Lung (tissue), 12 donors: Measurements from ENCODE around the gene DPM3. TPM values are rescaled to one million over a fixed set of nuclear protein-coding genes. Genes with fewer than 3 reads are reported as not detected.

ENCODE experiments used
- ATAC-seq: fragments of 200-7000 bp; cut with Tn5 transposase; one replicate; pipeline ENCODE4 v1.9.1; 2020; ENCODE audit warnings: moderate number of reproducible peaks; ENCODE audit not compliant: insufficient read depth, low FRiP score
- DNase-seq, 3 donors: peaks; one replicate each; pipeline ENCODE4 v3.0.0-alpha.2; 2013 to 2017
- H3K27ac ChIP-seq, 2 donors: one replicate each; pipeline ENCODE4 v1.5.1; 2013; ENCODE audit warnings: mild to moderate bottlenecking in 2 of 2, moderate library complexity in 2 of 2, control low read depth in 1 of 2, inconsistent platforms in 1 of 2, low read depth in 1 of 2, low read length in 1 of 2
- H3K27me3 ChIP-seq, 3 donors: one replicate each; pipeline ENCODE4 v1.5.1; 2013; ENCODE audit warnings: low read length in 2 of 3; ENCODE audit not compliant: control insufficient read depth in 3 of 3, insufficient read depth in 3 of 3
- H3K36me3 ChIP-seq, 4 donors: one replicate each; pipeline ENCODE4 v1.5.1; 2013; ENCODE audit warnings: low read length in 4 of 4, mild to moderate bottlenecking in 1 of 4, moderate library complexity in 1 of 4; ENCODE audit not compliant: control insufficient read depth in 4 of 4, insufficient read depth in 4 of 4
- H3K4me1 ChIP-seq, 5 donors: one replicate each; pipeline ENCODE4 v1.5.1; 2013; ENCODE audit warnings: low read length in 5 of 5, mild to moderate bottlenecking in 2 of 5, moderate library complexity in 1 of 5; ENCODE audit not compliant: control insufficient read depth in 5 of 5, insufficient read depth in 5 of 5
- H3K4me3 ChIP-seq: one replicate; pipeline ENCODE4 v1.5.1; 2013; ENCODE audit warnings: mild to moderate bottlenecking, control low read depth, moderate library complexity
- H3K9ac ChIP-seq, 2 donors: one replicate each; pipeline ENCODE4 v1.5.1; 2013; ENCODE audit warnings: low read length in 2 of 2, control low read depth in 1 of 2; ENCODE audit not compliant: insufficient read depth in 1 of 2
- H3K9me3 ChIP-seq, 4 donors: one replicate each; pipeline ENCODE4 v1.5.1; 2013; ENCODE audit warnings: low read length in 3 of 4, mild to moderate bottlenecking in 1 of 4, moderate library complexity in 1 of 4; ENCODE audit not compliant: control insufficient read depth in 4 of 4, insufficient read depth in 3 of 4
- WGBS, 2 donors: extraction: QIAGEN DNeasy Blood & Tissue Kit; methylation state at CpG; one replicate each; pipeline ENCODE4 v1.1.7; 2013; 5-methylcytosine and 5-hydroxymethylcytosine counted together
- polyA plus RNA-seq, 2 donors: library from polyadenylated mRNA; stranded (reverse); fragments of 200-250 nt; gene quantifications; one replicate each; pipeline ENCODE4 v1.2.1, GENCODE V29; 2013
- total RNA-seq, 2 donors: library from RNA; depleted of rRNA in 1 of 2; stranded (reverse); fragments of >200 nt in 1 of 2; gene quantifications; one replicate each; pipeline ENCODE4 v1.2.1, GENCODE V29; 2014 to 2021
- TF ChIP-seq, protein P1 (sequence below): IDR thresholded peaks from 2 replicates; pipeline ENCODE4 v1.5.1; 2012; ENCODE audit warnings: mild to moderate bottlenecking; ENCODE audit errors: control extremely low read depth, extremely low read depth
- donor health status: control.
- donor health status: control.
- donor health status: Bipolar disorder and iron deficiency.
- donor health status: healthy.
- donor health status: DM: yes; HTN: yes; CAD: no.

The DPM3 gene
- total and polyA plus RNA-seq, 4 donors, result 33.7 to 491 (median 133) TPM

DNA sequence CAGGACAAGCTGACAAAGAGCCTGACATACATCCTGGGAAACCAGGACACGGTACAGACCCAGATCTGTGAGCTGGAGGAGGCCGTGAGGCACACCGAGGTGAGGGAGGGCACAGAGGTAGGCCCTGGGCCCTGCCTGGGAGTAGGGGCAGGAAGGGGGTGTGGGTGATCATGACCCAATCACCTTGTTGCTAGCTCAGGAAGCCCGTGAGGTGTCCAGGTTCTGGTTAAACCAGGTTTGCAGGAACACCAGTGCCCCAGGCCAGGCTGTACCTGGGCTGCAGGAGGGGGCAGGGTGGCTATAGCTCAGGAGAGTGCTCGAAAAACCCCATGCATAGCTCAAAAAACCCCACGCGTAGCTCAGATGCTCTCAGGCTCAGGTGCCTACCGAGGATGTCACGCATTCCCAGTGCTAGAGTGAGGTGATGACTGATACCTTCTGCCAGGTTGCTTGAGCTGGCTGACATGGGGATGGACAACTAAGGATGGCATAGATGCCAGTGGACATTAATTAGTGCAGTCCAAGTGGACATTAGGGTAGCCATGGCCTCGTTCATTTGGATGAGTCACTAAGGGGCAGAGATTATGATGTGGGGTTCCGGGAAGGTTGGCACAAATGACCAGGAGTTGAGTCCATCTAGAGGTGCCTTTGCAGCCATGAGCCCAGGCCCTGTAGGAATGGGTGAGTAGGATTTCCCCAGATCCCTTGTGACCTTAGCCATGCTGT is 37.0 kb upstream of the DPM3 start:
- Histone ChIP-seq H3K4me3 (no peak overlapping the region), H3K9ac (no peak overlapping the region), H3K9me3 (peaks cover 0 to 2% (median 0%) of the 10 kb centered on the region in 4 donors), H3K27me3 (no peaks in the 10 kb centered on the region), H3K4me1 (peaks cover 0 to 23% (median 3%) of the 10 kb centered on the region in 5 donors), H3K27ac (peak overlapping the region in 1 of 2 donors; percentile 57), H3K36me3 (no peaks in the 10 kb centered on the region)
- 62 to 83% methylated on average over 11 of the region's 11 CpGs for WGBS, 2 donors
- no peak for DNase-seq
- no peak for ATAC-seq
- TF ChIP-seq, protein P1, sequence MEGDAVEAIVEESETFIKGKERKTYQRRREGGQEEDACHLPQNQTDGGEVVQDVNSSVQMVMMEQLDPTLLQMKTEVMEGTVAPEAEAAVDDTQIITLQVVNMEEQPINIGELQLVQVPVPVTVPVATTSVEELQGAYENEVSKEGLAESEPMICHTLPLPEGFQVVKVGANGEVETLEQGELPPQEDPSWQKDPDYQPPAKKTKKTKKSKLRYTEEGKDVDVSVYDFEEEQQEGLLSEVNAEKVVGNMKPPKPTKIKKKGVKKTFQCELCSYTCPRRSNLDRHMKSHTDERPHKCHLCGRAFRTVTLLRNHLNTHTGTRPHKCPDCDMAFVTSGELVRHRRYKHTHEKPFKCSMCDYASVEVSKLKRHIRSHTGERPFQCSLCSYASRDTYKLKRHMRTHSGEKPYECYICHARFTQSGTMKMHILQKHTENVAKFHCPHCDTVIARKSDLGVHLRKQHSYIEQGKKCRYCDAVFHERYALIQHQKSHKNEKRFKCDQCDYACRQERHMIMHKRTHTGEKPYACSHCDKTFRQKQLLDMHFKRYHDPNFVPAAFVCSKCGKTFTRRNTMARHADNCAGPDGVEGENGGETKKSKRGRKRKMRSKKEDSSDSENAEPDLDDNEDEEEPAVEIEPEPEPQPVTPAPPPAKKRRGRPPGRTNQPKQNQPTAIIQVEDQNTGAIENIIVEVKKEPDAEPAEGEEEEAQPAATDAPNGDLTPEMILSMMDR, result no peak

DNA sequence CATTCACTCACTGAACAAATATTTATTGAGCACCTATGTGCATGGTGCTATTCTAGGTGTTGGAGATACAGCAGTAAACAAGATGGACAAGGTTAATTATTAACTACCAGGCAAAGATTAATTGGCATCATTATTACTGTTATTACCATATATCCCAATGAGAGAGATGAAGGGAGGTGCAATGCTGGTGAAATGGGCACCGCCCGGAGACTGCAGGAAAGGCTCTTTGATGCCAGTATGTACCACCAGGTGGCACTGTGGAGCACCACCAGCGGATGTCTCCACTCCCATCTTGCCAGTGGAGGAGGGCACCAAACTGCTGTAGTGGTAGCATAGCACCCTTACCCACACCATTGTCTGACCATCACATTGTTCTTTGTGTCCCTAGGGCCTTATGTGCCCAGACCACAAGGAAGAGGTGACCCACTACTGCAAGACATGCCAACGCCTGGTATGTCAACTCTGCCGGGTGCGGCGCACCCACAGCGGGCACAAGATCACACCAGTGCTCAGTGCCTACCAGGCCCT is 36.3 kb upstream of the DPM3 start:
- H3K4me3 ChIP-seq, result no peak overlapping the region
- H3K9me3 ChIP-seq, result no peaks in the 10 kb centered on the region
- no peak overlapping the region for H3K9ac ChIP-seq
- H3K36me3 ChIP-seq, result no peaks in the 10 kb centered on the region
- no peaks in the 10 kb centered on the region for H3K27me3 ChIP-seq
- peak; percentile 67 for ATAC-seq
- TF ChIP-seq, protein P1, result peak; percentile 82
- DNase-seq, result peak; percentile 78 to 83 (median 82)
- peaks cover 0 to 29% (median 3%) of the 10 kb centered on the region in 5 donors for H3K4me1 ChIP-seq
- peak overlapping the region in 1 of 2 donors; percentile 33 for H3K27ac ChIP-seq
- WGBS, 2 donors, result 59 to 63% methylated on average over 8 of the region's 8 CpGs

DNA sequence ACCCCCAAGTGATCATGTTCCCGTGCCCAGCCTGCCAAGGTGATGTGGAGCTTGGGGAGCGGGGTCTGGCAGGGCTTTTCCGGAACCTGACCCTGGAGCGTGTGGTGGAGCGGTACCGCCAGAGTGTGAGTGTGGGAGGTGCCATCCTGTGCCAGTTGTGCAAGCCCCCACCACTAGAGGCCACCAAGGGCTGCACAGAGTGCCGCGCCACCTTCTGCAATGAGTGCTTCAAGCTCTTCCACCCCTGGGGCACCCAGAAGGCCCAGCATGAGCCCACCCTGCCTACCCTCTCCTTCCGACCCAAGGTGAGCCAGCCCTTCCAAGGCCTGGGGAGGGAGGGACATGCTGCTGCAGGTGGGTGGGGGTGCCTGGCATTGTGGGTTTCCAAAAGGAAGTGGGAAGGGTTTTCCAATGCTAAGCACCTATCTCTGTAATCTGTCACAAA is 35.6 kb upstream of the DPM3 start:
- Histone ChIP-seq H3K9me3 (no peaks in the 10 kb centered on the region), H3K27ac (no peak overlapping the region), H3K27me3 (no peaks in the 10 kb centered on the region), H3K36me3 (no peaks in the 10 kb centered on the region), H3K4me3 (no peak overlapping the region), H3K9ac (no peak overlapping the region), H3K4me1 (peaks cover 0 to 29% (median 3%) of the 10 kb centered on the region in 5 donors)
- 56 to 74% methylated on average over 9 of the region's 9 CpGs for WGBS, 2 donors
- DNase-seq (no peak), ATAC-seq (no peak)
- TF ChIP-seq, protein P1, result no peak
